Sigmoid colon (tissue), 7 donors: ENCODE measurements around the gene CSPG4. TPM values are rescaled to one million over a fixed set of nuclear protein-coding genes. Genes with fewer than 3 reads are reported as not detected.

Source experiments
- DNase-seq: peaks from one replicate; pipeline ENCODE4 v3.0.0-alpha.2; 2019
- H3K27ac ChIP-seq, 4 donors: fragments of 200-600 bp; sonication (generic); one replicate each; pipeline ENCODE4 v1.5.1; 2016 to 2019; ENCODE audit warnings: mild to moderate bottlenecking in 1 of 4
- H3K27me3 ChIP-seq, 3 donors: fragments of 200-600 bp; sonication (generic); one replicate each; pipeline ENCODE4 v1.5.1; 2019; ENCODE audit warnings: mild to moderate bottlenecking in 1 of 3
- H3K36me3 ChIP-seq, 4 donors: fragments of 200-600 bp; sonication (generic); one replicate each; pipeline ENCODE4 v1.5.1; 2016 to 2019
- H3K4me1 ChIP-seq, 4 donors: fragments of 200-600 bp; sonication (generic); one replicate each; pipeline ENCODE4 v1.5.1; 2017 to 2019
- H3K4me3 ChIP-seq, 4 donors: fragments of 200-600 bp; sonication (generic); one replicate each; pipeline ENCODE4 v1.5.1; 2017 to 2019; ENCODE audit warnings: mild to moderate bottlenecking in 2 of 4, moderate library complexity in 1 of 4
- H3K9me3 ChIP-seq, 4 donors: fragments of 200-600 bp in 3 of 4; sonication (generic) in 3 of 4; one replicate each; pipeline versions ENCODE4 v1.5.1 to v1.6.1; 2013 to 2019
- CTCF ChIP-seq, 4 experiments: fragments of 450-650 bp in 3 of 4; fragments of 200-600 bp in 1 of 4; IDR thresholded peaks; one replicate each; pipeline ENCODE4 v1.5.1; 2016 to 2019; ENCODE audit warnings: antibody characterized with exemption in 4 of 4, mild to moderate bottlenecking in 3 of 4, moderate library complexity in 2 of 4
- EP300 ChIP-seq, 4 donors: sonication (generic); formaldehyde crosslinking; IDR thresholded peaks; one replicate each; pipeline ENCODE4 v1.6.1; 2017; ENCODE audit warnings: antibody characterized with exemption in 4 of 4
- POLR2A ChIP-seq, 2 donors: fragments of 450-650 bp; IDR thresholded peaks; one replicate each; pipeline ENCODE4 v1.6.1; 2016; ENCODE audit warnings: antibody characterized with exemption in 2 of 2, mild to moderate bottlenecking in 2 of 2, moderate library complexity in 2 of 2
- POLR2AphosphoS5 ChIP-seq, 4 donors: sonication (generic); formaldehyde crosslinking; IDR thresholded peaks; one replicate each; pipeline ENCODE4 v1.6.1; 2017; ENCODE audit warnings: antibody characterized with exemption in 4 of 4
- WGBS, 2 donors: extraction: QIAGEN DNeasy Blood & Tissue Kit; methylation state at CpG; one replicate each; pipeline ENCODE4 v1.1.7; 2013; 5-methylcytosine and 5-hydroxymethylcytosine counted together
- intact Hi-C: fragments of 100-400 bp; cut with DNase I; formaldehyde crosslinking; loops from one replicate; pipeline ENCODE4 v1.15.1; 2023
- polyA plus RNA-seq, 3 donors: library from polyadenylated mRNA; stranded (reverse); fragments of 200-250 nt; gene quantifications; one replicate each; pipeline ENCODE4 v1.2.3, GENCODE V29; 2013
- total RNA-seq, 4 donors: library from RNA; depleted of rRNA; stranded (reverse); fragments of >200 nt; gene quantifications; one replicate each; pipeline ENCODE4 v1.1.0, GENCODE V29; 2016
- donor health status: healthy with polysubstance abuse.
- donor health status: Bipolar disorder and iron deficiency.
- donor health status: healthy.

The CSPG4 gene
- total and polyA plus RNA-seq, 7 donors, result 0.23 to 151 (median 45.7) TPM

DNA sequence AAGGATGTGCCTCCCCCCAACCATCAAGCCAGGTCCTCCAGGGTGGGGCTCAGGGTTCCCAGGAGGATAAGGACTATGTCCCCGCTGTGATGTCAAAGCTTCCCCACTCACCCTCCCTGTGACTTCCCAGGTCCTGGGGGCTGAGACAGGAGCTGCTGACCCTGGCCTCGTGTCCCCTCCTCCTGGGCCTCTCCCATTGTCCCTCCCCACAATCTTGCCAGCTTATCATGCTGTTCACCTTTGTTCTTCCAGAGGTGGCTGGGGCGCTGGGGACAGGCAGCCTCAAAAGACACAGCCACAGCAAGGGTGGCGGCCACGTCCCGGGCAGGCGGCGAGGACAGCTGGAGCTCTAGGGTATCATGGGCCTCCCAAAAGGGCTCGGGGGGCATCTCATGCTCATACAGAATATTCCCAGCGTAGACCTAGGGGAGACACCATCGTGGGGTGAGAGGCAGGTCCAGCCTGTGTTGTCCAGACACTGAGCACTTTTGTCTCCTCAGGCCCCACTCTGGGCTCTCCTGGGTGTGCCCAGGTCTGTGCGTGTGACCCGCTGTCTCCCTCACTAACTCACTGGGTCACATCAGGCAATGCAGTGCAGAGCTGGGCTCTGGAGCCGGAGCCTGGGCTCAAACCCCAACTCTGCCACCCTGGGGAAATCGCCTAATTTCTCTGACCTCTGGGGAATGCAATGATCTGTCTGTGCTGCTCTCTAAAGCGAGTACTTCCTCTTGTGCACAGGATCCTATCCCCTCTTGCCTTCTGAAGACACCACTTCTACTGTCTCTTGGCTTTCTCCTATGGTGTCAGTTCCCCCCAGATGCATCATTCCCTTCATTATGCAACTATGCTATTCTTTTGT, 35.0 kb downstream of the CSPG4 start:
- no peak for DNase-seq
- Histone ChIP-seq H3K9me3 (no peaks in the 10 kb centered on the region), H3K27me3 (no peaks in the 10 kb centered on the region), H3K4me3 (no peak overlapping the region), H3K27ac (peak overlapping the region in 2 of 4 donors; percentile 93 to 94), H3K36me3 (peaks cover 36 to 76% (median 59%) of the 10 kb centered on the region in 4 donors), H3K4me1 (peaks cover 0 to 46% (median 32%) of the 10 kb centered on the region in 4 donors)
- no peak for TF ChIP-seq POLR2A (IDR thresholded peaks at IDR 0.05)
- TF ChIP-seq POLR2AphosphoS5 (IDR thresholded peaks at IDR 0.05), result no peak
- no peak for TF ChIP-seq EP300 (IDR thresholded peaks at IDR 0.05)
- TF ChIP-seq CTCF (IDR thresholded peaks at IDR 0.05), result no peak
- intact Hi-C loops, result no loop called here
- WGBS, 2 donors, result 56 to 76% methylated on average over 16 of the region's 16 CpGs

- TF ChIP-seq POLR2A (IDR thresholded peaks at IDR 0.05) (no peak), POLR2AphosphoS5 (IDR thresholded peaks at IDR 0.05) (peak in 1 of 4 donors; percentile 7)
- DNase-seq, result no peak
- peak overlapping the region in 2 of 4 donors; percentile 93 to 94 for H3K27ac ChIP-seq
- intact Hi-C loops, result no loop called here
- H3K4me1 ChIP-seq, result peaks cover 0 to 54% (median 40%) of the 10 kb centered on the region in 4 donors
- no peaks in the 10 kb centered on the region for H3K9me3 ChIP-seq
- H3K36me3 ChIP-seq, result peaks cover 28 to 68% (median 52%) of the 10 kb centered on the region in 4 donors
- H3K4me3 ChIP-seq, result no peak overlapping the region
- 88% methylated on average over 30 of the region's 30 CpGs for WGBS, 2 donors
- no peaks in the 10 kb centered on the region for H3K27me3 ChIP-seq
Measured at GRCh38 chr15:75676688-75677464, 35.8 kb downstream of the CSPG4 start.

DNA sequence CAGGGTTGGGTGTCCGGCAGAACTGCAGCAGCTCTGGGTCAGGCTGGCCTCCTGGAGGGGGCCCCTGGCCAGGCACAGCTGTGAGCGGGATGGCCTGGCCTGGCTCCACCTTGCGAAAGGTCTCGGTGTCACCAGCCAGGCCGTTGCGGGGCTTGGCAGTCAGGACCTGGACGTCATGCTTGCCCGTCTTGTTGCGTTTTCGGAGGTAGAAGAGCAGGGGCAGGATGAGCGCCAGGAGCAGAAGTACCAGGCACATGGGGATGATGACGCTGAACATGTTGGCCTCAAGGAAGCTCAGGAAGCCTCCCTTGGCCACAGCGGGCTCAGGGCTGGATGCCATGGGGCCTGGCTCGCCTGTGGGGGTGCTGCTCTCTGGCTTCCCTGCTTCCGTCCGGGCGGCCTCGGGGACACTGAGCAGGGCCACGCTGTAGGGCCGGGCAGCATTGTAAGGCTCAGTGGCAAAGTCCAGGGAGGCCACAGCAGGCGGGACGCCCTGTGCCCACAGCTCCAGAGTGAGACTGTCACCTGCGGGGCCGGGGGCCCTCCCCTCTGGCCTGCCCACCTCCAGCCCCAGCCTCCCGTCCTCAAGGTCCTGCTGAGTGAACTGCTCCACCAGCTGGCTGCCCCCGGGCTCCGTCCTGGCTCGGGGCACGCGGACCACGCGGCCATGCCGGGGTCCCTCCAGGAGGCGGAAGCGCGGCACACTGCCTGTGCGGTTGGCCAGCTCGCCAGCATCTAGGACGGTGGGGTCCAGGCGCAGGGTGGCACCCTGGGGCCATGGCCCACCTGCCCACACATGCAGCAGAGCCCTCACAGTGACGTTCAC, 36.9 kb downstream of the CSPG4 start:
- Histone ChIP-seq H3K27ac (peak overlapping the region; percentile 79 to 94 (median 92)), H3K9me3 (no peaks in the 10 kb centered on the region), H3K36me3 (peaks cover 25 to 57% (median 42%) of the 10 kb centered on the region in 4 donors), H3K27me3 (no peaks in the 10 kb centered on the region), H3K4me3 (no peak overlapping the region), H3K4me1 (peaks cover 0 to 62% (median 46%) of the 10 kb centered on the region in 4 donors)
- DNase-seq, result no peak
- TF ChIP-seq POLR2A (IDR thresholded peaks at IDR 0.05), result no peak
- TF ChIP-seq POLR2AphosphoS5 (IDR thresholded peaks at IDR 0.05), result peak in 3 of 4 donors; percentile 25 to 43 (median 29)
- 89 to 92% methylated on average over 41 of the region's 41 CpGs for WGBS, 2 donors
- intact Hi-C loops, result no loop called here

- H3K9me3 ChIP-seq, result no peaks in the 10 kb centered on the region
- H3K36me3 ChIP-seq, result peaks cover 25 to 43% (median 34%) of the 10 kb centered on the region in 4 donors
- H3K4me3 ChIP-seq, result no peak overlapping the region
- no peaks in the 10 kb centered on the region for H3K27me3 ChIP-seq
- H3K27ac ChIP-seq, result peak overlapping the region; percentile 79 to 94 (median 92)
- TF ChIP-seq POLR2A (IDR thresholded peaks at IDR 0.05), result no peak
- TF ChIP-seq POLR2AphosphoS5 (IDR thresholded peaks at IDR 0.05), result peak in 1 of 4 donors; percentile 15
- 83 to 85% methylated on average over 8 of the region's 8 CpGs for WGBS, 2 donors
- H3K4me1 ChIP-seq, result peaks cover 0 to 62% (median 46%) of the 10 kb centered on the region in 4 donors
- intact Hi-C loops, result no loop called here
- DNase-seq, result no peak
Measured at GRCh38 chr15:75674366-75674765, 38.3 kb downstream of the CSPG4 start.

- peak; percentile 96 for DNase-seq
- peaks cover 0 to 62% (median 46%) of the 10 kb centered on the region in 4 donors for H3K4me1 ChIP-seq
Measured at GRCh38 chr15:75673426-75674235, 39.0 kb downstream of the CSPG4 start.

More at GRCh38 chr15:75673426-75674235, 39.0 kb downstream of the CSPG4 start:
- Histone ChIP-seq H3K4me3 (peak overlapping the region in 3 of 4 donors; percentile 9 to 32 (median 13)), H3K36me3 (peaks cover 19 to 38% (median 30%) of the 10 kb centered on the region in 4 donors), H3K27me3 (no peaks in the 10 kb centered on the region), H3K27ac (peak overlapping the region; percentile 79 to 94 (median 92)), H3K9me3 (no peaks in the 10 kb centered on the region)
- TF ChIP-seq POLR2AphosphoS5 (IDR thresholded peaks at IDR 0.05) (peak; percentile 26 to 69 (median 42)), EP300 (IDR thresholded peaks at IDR 0.05) (no peak), CTCF (IDR thresholded peaks at IDR 0.05) (no peak), POLR2A (IDR thresholded peaks at IDR 0.05) (peak in 1 of 2 donors; percentile 23)
- intact Hi-C loops, result no loop called here
- WGBS, 2 donors, result 81 to 86% methylated on average over 10 of the region's 10 CpGs
